ENCODE data around the gene ORM1. TPM values are rescaled to one million over a fixed set of nuclear protein-coding genes. Genes with fewer than 3 reads are reported as not detected.

Gene ORM1
- total and polyA plus RNA-seq, 2 of the 8 experiments (the other 6 are each of a cell fraction or from before 2014, with no cell fraction given) = 0.32 TPM; not detected in 1

- TF ChIP-seq RFX5 (IDR thresholded peaks at IDR 0.05; ENCODE audit: borderline replicate concordance, low read depth, low read length) = no peak
Observed at GRCh38 chr9:114300153-114300845, 22.6 kb upstream of the ORM1 start (continued).

Data from H1 (cell line).